ENCODE results near the gene IRF9. TPM values are rescaled to one million over a fixed set of nuclear protein-coding genes. Genes with fewer than 3 reads are reported as not detected.

Gene IRF9
- total and polyA plus RNA-seq, 2 of the 13 experiments (the other 11 are each of a cell fraction or from before 2014, with no cell fraction given) = 14.9 to 49.7 TPM

DNA sequence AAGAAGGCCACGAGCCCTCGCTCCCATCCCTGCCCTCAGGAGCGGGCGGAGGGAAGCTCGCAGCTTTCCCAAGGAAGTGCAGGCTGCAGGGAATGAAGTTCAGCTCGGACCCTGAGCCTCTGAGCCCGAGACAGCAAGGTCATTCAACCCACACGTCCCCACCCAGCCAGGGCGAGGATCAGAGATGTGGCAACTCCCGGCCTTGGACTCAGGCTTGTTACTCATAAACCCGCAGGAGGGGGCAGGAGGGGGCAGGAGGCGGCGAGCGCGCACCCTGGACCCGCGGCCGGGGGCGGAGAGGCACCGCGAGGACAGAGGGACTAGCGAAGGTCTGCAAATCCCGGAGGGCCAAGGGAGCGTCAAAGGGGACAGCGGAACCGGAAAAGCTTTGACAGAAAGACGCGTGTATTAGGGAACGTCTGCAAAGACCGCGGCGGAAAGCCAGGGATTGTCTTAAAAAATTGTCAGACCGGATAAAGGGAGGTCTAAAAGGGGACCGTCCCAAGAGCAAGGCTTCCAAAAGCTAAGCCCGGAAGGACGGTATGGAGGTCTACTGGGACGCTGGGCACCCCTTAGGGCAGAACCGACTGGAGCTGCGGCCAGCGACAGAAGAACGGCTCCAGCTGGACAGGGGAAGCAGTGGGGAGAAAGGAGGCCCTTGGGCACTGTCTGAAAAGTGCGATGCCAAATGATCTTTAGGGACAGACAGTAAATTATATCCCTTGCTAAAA is 47.1 kb upstream of the IRF9 start (continued):
- TF ChIP-seq HNRNPK (IDR thresholded peaks at IDR 0.05; ENCODE audit: low read depth, low read length, poor library complexity, severe bottlenecking) (peak; percentile 48), THAP11 (CRISPR knock-in tag; IDR thresholded peaks at IDR 0.05) (peak; percentile 89), ZNF782 (CRISPR knock-in tag; IDR thresholded peaks at IDR 0.05; ENCODE audit: borderline replicate concordance) (no peak; the same call in none of the 2 replicates), SRSF4 (IDR thresholded peaks at IDR 0.05; ENCODE audit: low read depth, low read length, poor library complexity, severe bottlenecking) (no peak), NCOA1 (CRISPR knock-in tag; IDR thresholded peaks at IDR 0.05) (peak; percentile 99), ZNF605 (CRISPR knock-in tag; IDR thresholded peaks at IDR 0.05) (no peak; the same call in 1 of the 2 replicates), PCBP2 (optimal IDR thresholded peaks at IDR 0.05; ENCODE audit: low read depth, low read length, poor library complexity, severe bottlenecking) (peak; percentile 80), SP1 (IDR thresholded peaks at IDR 0.05) (no peak), SP1 (CRISPR knock-in tag; IDR thresholded peaks at IDR 0.05) (peak; percentile 76), MBD4 (IDR thresholded peaks at IDR 0.05; ENCODE audit: borderline replicate concordance, low read length) (no peak), SMYD3 (CRISPR knock-in tag; IDR thresholded peaks at IDR 0.05) (no peak), ELF1 (CRISPR knock-in tag; IDR thresholded peaks at IDR 0.05) (peak; percentile 85), ZNF20 (CRISPR knock-in tag; IDR thresholded peaks at IDR 0.05) (peak; percentile 83; the same call in 1 of the 2 replicates), ZNF337 (CRISPR knock-in tag; IDR thresholded peaks at IDR 0.05; ENCODE audit: borderline replicate concordance, low read depth) (peak; percentile 78), ZNF746 (CRISPR knock-in tag; IDR thresholded peaks at IDR 0.05) (no peak), KMT2B (CRISPR knock-in tag; IDR thresholded peaks at IDR 0.05) (peak; percentile 87)
- TF ChIP-seq, protein P1, sequence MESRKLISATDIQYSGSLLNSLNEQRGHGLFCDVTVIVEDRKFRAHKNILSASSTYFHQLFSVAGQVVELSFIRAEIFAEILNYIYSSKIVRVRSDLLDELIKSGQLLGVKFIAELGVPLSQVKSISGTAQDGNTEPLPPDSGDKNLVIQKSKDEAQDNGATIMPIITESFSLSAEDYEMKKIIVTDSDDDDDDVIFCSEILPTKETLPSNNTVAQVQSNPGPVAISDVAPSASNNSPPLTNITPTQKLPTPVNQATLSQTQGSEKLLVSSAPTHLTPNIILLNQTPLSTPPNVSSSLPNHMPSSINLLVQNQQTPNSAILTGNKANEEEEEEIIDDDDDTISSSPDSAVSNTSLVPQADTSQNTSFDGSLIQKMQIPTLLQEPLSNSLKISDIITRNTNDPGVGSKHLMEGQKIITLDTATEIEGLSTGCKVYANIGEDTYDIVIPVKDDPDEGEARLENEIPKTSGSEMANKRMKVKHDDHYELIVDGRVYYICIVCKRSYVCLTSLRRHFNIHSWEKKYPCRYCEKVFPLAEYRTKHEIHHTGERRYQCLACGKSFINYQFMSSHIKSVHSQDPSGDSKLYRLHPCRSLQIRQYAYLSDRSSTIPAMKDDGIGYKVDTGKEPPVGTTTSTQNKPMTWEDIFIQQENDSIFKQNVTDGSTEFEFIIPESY (CRISPR knock-in tag; IDR thresholded peaks at IDR 0.05) = peak; percentile 85; the same call in 1 of the 2 replicates
- TF ChIP-seq, protein P2, sequence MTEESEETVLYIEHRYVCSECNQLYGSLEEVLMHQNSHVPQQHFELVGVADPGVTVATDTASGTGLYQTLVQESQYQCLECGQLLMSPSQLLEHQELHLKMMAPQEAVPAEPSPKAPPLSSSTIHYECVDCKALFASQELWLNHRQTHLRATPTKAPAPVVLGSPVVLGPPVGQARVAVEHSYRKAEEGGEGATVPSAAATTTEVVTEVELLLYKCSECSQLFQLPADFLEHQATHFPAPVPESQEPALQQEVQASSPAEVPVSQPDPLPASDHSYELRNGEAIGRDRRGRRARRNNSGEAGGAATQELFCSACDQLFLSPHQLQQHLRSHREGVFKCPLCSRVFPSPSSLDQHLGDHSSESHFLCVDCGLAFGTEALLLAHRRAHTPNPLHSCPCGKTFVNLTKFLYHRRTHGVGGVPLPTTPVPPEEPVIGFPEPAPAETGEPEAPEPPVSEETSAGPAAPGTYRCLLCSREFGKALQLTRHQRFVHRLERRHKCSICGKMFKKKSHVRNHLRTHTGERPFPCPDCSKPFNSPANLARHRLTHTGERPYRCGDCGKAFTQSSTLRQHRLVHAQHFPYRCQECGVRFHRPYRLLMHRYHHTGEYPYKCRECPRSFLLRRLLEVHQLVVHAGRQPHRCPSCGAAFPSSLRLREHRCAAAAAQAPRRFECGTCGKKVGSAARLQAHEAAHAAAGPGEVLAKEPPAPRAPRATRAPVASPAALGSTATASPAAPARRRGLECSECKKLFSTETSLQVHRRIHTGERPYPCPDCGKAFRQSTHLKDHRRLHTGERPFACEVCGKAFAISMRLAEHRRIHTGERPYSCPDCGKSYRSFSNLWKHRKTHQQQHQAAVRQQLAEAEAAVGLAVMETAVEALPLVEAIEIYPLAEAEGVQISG (CRISPR knock-in tag; IDR thresholded peaks at IDR 0.05) = peak; percentile 96
- TF ChIP-seq, protein P3, sequence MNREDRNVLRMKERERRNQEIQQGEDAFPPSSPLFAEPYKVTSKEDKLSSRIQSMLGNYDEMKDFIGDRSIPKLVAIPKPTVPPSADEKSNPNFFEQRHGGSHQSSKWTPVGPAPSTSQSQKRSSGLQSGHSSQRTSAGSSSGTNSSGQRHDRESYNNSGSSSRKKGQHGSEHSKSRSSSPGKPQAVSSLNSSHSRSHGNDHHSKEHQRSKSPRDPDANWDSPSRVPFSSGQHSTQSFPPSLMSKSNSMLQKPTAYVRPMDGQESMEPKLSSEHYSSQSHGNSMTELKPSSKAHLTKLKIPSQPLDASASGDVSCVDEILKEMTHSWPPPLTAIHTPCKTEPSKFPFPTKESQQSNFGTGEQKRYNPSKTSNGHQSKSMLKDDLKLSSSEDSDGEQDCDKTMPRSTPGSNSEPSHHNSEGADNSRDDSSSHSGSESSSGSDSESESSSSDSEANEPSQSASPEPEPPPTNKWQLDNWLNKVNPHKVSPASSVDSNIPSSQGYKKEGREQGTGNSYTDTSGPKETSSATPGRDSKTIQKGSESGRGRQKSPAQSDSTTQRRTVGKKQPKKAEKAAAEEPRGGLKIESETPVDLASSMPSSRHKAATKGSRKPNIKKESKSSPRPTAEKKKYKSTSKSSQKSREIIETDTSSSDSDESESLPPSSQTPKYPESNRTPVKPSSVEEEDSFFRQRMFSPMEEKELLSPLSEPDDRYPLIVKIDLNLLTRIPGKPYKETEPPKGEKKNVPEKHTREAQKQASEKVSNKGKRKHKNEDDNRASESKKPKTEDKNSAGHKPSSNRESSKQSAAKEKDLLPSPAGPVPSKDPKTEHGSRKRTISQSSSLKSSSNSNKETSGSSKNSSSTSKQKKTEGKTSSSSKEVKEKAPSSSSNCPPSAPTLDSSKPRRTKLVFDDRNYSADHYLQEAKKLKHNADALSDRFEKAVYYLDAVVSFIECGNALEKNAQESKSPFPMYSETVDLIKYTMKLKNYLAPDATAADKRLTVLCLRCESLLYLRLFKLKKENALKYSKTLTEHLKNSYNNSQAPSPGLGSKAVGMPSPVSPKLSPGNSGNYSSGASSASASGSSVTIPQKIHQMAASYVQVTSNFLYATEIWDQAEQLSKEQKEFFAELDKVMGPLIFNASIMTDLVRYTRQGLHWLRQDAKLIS (CRISPR knock-in tag; IDR thresholded peaks at IDR 0.05) = peak; percentile 96
- TF ChIP-seq, protein P4, sequence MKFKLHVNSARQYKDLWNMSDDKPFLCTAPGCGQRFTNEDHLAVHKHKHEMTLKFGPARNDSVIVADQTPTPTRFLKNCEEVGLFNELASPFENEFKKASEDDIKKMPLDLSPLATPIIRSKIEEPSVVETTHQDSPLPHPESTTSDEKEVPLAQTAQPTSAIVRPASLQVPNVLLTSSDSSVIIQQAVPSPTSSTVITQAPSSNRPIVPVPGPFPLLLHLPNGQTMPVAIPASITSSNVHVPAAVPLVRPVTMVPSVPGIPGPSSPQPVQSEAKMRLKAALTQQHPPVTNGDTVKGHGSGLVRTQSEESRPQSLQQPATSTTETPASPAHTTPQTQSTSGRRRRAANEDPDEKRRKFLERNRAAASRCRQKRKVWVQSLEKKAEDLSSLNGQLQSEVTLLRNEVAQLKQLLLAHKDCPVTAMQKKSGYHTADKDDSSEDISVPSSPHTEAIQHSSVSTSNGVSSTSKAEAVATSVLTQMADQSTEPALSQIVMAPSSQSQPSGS (CRISPR knock-in tag; IDR thresholded peaks at IDR 0.05) = peak; percentile 97

Measured in HepG2 (cell line).